ENCODE measurements around the gene RFX4.

RFX4 gene

GRCh38 chr12:106599302-106599701 lies 16.5 kb downstream of the RFX4 start:
- Histone ChIP-seq H2AFZ (ENCODE audit: low read depth, low read length) (no peak overlapping the region), H3K36me3 (ENCODE audit: insufficient read depth, low read length) (no peaks in the 10 kb centered on the region), H3K4me2 (ENCODE audit: insufficient read depth, low read length) (no peak overlapping the region), H3K79me2 (ENCODE audit: insufficient read depth, low read length) (no peaks in the 10 kb centered on the region), H3K9me3 (ENCODE audit: insufficient read depth, low read length, severe bottlenecking) (no peaks in the 10 kb centered on the region), H3K27me3 (ENCODE audit: insufficient read depth, low read length, poor library complexity) (peaks cover 9% of the 10 kb centered on the region), H3K4me3 (ENCODE audit: low read depth in 1 of 2, low read length in 2 of 2) (no peak overlapping the region), H4K20me1 (ENCODE audit: insufficient read depth, low read length) (no peaks in the 10 kb centered on the region), H3K4me1 (ENCODE audit: insufficient read depth, low read length) (no peaks in the 10 kb centered on the region), H3K27ac (ENCODE audit: low read length) (no peak overlapping the region), H3K9ac (ENCODE audit: low read depth, low read length) (no peak overlapping the region)
- ATAC-seq (ENCODE audit: insufficient read depth, low read depth) (no peak), DNase-seq (no peak)
- TF ChIP-seq EZH2 (IDR thresholded peaks at IDR 0.05; ENCODE audit: borderline replicate concordance, low read depth, low read length, severe bottlenecking) (no peak), CTCF (IDR thresholded peaks at IDR 0.05; ENCODE audit: borderline replicate concordance, extremely low read depth, low read length, poor library complexity, severe bottlenecking) (no peak)

GRCh38 chr12:106600503-106600902 lies 17.7 kb downstream of the RFX4 start:
- ATAC-seq (ENCODE audit: insufficient read depth, low read depth) (no peak), DNase-seq (no peak)
- H3K27ac ChIP-seq (ENCODE audit: low read length), result no peak overlapping the region
- no peak overlapping the region for H3K9ac ChIP-seq (ENCODE audit: low read depth, low read length)
- H3K27me3 ChIP-seq (ENCODE audit: insufficient read depth, low read length, poor library complexity), result peaks cover 5% of the 10 kb centered on the region
- H3K9me3 ChIP-seq (ENCODE audit: insufficient read depth, low read length, severe bottlenecking), result no peaks in the 10 kb centered on the region
- H3K4me1 ChIP-seq (ENCODE audit: insufficient read depth, low read length), result no peaks in the 10 kb centered on the region
- no peaks in the 10 kb centered on the region for H3K79me2 ChIP-seq (ENCODE audit: insufficient read depth, low read length)
- no peak overlapping the region for H2AFZ ChIP-seq (ENCODE audit: low read depth, low read length)
- TF ChIP-seq EZH2 (IDR thresholded peaks at IDR 0.05; ENCODE audit: borderline replicate concordance, low read depth, low read length, severe bottlenecking), result no peak
- H3K4me2 ChIP-seq (ENCODE audit: insufficient read depth, low read length), result no peak overlapping the region
- no peak overlapping the region for H3K4me3 ChIP-seq (ENCODE audit: low read depth in 1 of 2, low read length in 2 of 2)
- no peaks in the 10 kb centered on the region for H3K36me3 ChIP-seq (ENCODE audit: insufficient read depth, low read length)
- H4K20me1 ChIP-seq (ENCODE audit: insufficient read depth, low read length), result no peaks in the 10 kb centered on the region

- peaks cover 4% of the 10 kb centered on the region for H3K27me3 ChIP-seq (ENCODE audit: insufficient read depth, low read length, poor library complexity)
- H2AFZ ChIP-seq (ENCODE audit: low read depth, low read length), result no peak overlapping the region
- H4K20me1 ChIP-seq (ENCODE audit: insufficient read depth, low read length), result no peaks in the 10 kb centered on the region
- no peaks in the 10 kb centered on the region for H3K79me2 ChIP-seq (ENCODE audit: insufficient read depth, low read length)
- no peak overlapping the region for H3K9ac ChIP-seq (ENCODE audit: low read depth, low read length)
- no peaks in the 10 kb centered on the region for H3K9me3 ChIP-seq (ENCODE audit: insufficient read depth, low read length, severe bottlenecking)
- H3K27ac ChIP-seq (ENCODE audit: low read length), result no peak overlapping the region
- no peak for ATAC-seq (ENCODE audit: insufficient read depth, low read depth)
- no peaks in the 10 kb centered on the region for H3K4me1 ChIP-seq (ENCODE audit: insufficient read depth, low read length)
- no peak overlapping the region for H3K4me3 ChIP-seq (ENCODE audit: low read depth in 1 of 2, low read length in 2 of 2)
- H3K4me2 ChIP-seq (ENCODE audit: insufficient read depth, low read length), result no peak overlapping the region
- TF ChIP-seq EZH2 (IDR thresholded peaks at IDR 0.05; ENCODE audit: borderline replicate concordance, low read depth, low read length, severe bottlenecking), result no peak
- no peak for TF ChIP-seq CTCF (IDR thresholded peaks at IDR 0.05; ENCODE audit: borderline replicate concordance, extremely low read depth, low read length, poor library complexity, severe bottlenecking)
- DNase-seq, result no peak
- no peaks in the 10 kb centered on the region for H3K36me3 ChIP-seq (ENCODE audit: insufficient read depth, low read length)
Observed at GRCh38 chr12:106601031-106601430, 18.2 kb downstream of the RFX4 start.

GRCh38 chr12:106601496-106601895 lies 18.7 kb downstream of the RFX4 start:
- no peak overlapping the region for H3K4me2 ChIP-seq (ENCODE audit: insufficient read depth, low read length)
- no peak for TF ChIP-seq EZH2 (IDR thresholded peaks at IDR 0.05; ENCODE audit: borderline replicate concordance, low read depth, low read length, severe bottlenecking)
- TF ChIP-seq CTCF (IDR thresholded peaks at IDR 0.05; ENCODE audit: borderline replicate concordance, extremely low read depth, low read length, poor library complexity, severe bottlenecking), result no peak
- peaks cover 4% of the 10 kb centered on the region for H3K27me3 ChIP-seq (ENCODE audit: insufficient read depth, low read length, poor library complexity)

More at GRCh38 chr12:106601496-106601895, 18.7 kb downstream of the RFX4 start:
- ATAC-seq (ENCODE audit: insufficient read depth, low read depth), result no peak
- Histone ChIP-seq H3K36me3 (ENCODE audit: insufficient read depth, low read length) (no peaks in the 10 kb centered on the region), H4K20me1 (ENCODE audit: insufficient read depth, low read length) (no peaks in the 10 kb centered on the region), H3K9ac (ENCODE audit: low read depth, low read length) (no peak overlapping the region), H3K4me3 (ENCODE audit: low read depth in 1 of 2, low read length in 2 of 2) (no peak overlapping the region), H3K4me1 (ENCODE audit: insufficient read depth, low read length) (no peaks in the 10 kb centered on the region), H2AFZ (ENCODE audit: low read depth, low read length) (no peak overlapping the region), H3K79me2 (ENCODE audit: insufficient read depth, low read length) (no peaks in the 10 kb centered on the region), H3K9me3 (ENCODE audit: insufficient read depth, low read length, severe bottlenecking) (no peaks in the 10 kb centered on the region), H3K27ac (ENCODE audit: low read length) (no peak overlapping the region)
- no peak for DNase-seq
